ENCODE results near the gene KCNK10. TPM values are rescaled to one million over a fixed set of nuclear protein-coding genes. Genes with fewer than 3 reads are reported as not detected.
A peak's percentile ranks its signal among the peaks of the same experiment; 100 is the strongest.

Gene KCNK10
- total RNA-seq, 4 donors from 2014 or later: 0.17 TPM; not detected in 3

GRCh38 chr14:88194531-88194930 is 128.5 kb downstream of the KCNK10 start:
- H3K27ac ChIP-seq (replicated peaks in 1 of 4): no peak overlapping the region
- peaks cover 0 to 49% (median 2%) of the 10 kb centered on the region in 4 donors for H3K27me3 ChIP-seq
- H3K4me3 ChIP-seq: no peak overlapping the region
- WGBS: 48% methylated on average over 8 of the region's 8 CpGs
- peaks cover 0 to 3% (median 1%) of the 10 kb centered on the region in 4 donors for H3K4me1 ChIP-seq
- intact Hi-C loops (cut with DNase I): no loop called here
- no peaks in the 10 kb centered on the region for H3K36me3 ChIP-seq
- TF ChIP-seq POLR2AphosphoS5 (IDR thresholded peaks at IDR 0.05) (no peak), POLR2A (IDR thresholded peaks at IDR 0.05; ENCODE audit: low read depth) (no peak)
- H3K9me3 ChIP-seq: no peaks in the 10 kb centered on the region
- peak; percentile 60 for DNase-seq (ENCODE audit: extremely low spot score)

GRCh38 chr14:88191605-88192004 is 131.5 kb downstream of the KCNK10 start:
- Histone ChIP-seq H3K4me1 (peaks cover 0 to 13% (median 8%) of the 10 kb centered on the region in 4 donors), H3K27ac (replicated peaks in 1 of 4) (no peak overlapping the region), H3K27me3 (peaks cover 0 to 37% (median 2%) of the 10 kb centered on the region in 4 donors), H3K36me3 (no peaks in the 10 kb centered on the region), H3K9me3 (no peaks in the 10 kb centered on the region), H3K4me3 (no peak overlapping the region)
- intact Hi-C loops (cut with DNase I): no loop called here
- WGBS: 49% methylated on average over 2 of the region's 2 CpGs
- no peak for TF ChIP-seq POLR2A (IDR thresholded peaks at IDR 0.05; ENCODE audit: low read depth)
- no peak for TF ChIP-seq CTCF (IDR thresholded peaks at IDR 0.05)
- TF ChIP-seq EP300 (IDR thresholded peaks at IDR 0.05): no peak
- TF ChIP-seq POLR2AphosphoS5 (IDR thresholded peaks at IDR 0.05): no peak
- DNase-seq (ENCODE audit: extremely low spot score): no peak

GRCh38 chr14:88189417-88190191 is 133.5 kb downstream of the KCNK10 start:
- Histone ChIP-seq H3K27me3 (peaks cover 0 to 24% (median 2%) of the 10 kb centered on the region in 4 donors), H3K27ac (replicated peaks in 1 of 4) (no peak overlapping the region), H3K36me3 (no peaks in the 10 kb centered on the region), H3K4me3 (peak overlapping the region; percentile 8 to 40 (median 16)), H3K4me1 (peaks cover 0 to 13% (median 8%) of the 10 kb centered on the region in 4 donors), H3K9me3 (no peaks in the 10 kb centered on the region)
- WGBS: 39% methylated on average over 10 of the region's 10 CpGs
- peak; percentile 92 for DNase-seq (ENCODE audit: extremely low spot score)
- intact Hi-C loops (cut with DNase I): no loop called here
- TF ChIP-seq CTCF (IDR thresholded peaks at IDR 0.05): peak; percentile 35 to 55 (median 47)
- TF ChIP-seq POLR2A (IDR thresholded peaks at IDR 0.05; ENCODE audit: low read depth): no peak

- DNase-seq (ENCODE audit: extremely low spot score): peak; percentile 53
- Histone ChIP-seq H3K4me3 (peak overlapping the region; percentile 8 to 40 (median 16)), H3K27ac (replicated peaks in 1 of 4) (no peak overlapping the region), H3K9me3 (no peaks in the 10 kb centered on the region), H3K36me3 (no peaks in the 10 kb centered on the region), H3K4me1 (peaks cover 0 to 13% (median 8%) of the 10 kb centered on the region in 4 donors), H3K27me3 (peaks cover 0 to 19% (median 2%) of the 10 kb centered on the region in 4 donors)
- WGBS: 18% methylated on average over 13 of the region's 13 CpGs
- TF ChIP-seq POLR2AphosphoS5 (IDR thresholded peaks at IDR 0.05) (no peak), CTCF (IDR thresholded peaks at IDR 0.05) (no peak), EP300 (IDR thresholded peaks at IDR 0.05) (no peak), POLR2A (IDR thresholded peaks at IDR 0.05; ENCODE audit: low read depth) (no peak)
- intact Hi-C loops (cut with DNase I): no loop called here
Observed at GRCh38 chr14:88188745-88189416, 134.2 kb downstream of the KCNK10 start.

GRCh38 chr14:88185843-88186242 is 137.2 kb downstream of the KCNK10 start:
- intact Hi-C loops (cut with DNase I): no loop called here

More at GRCh38 chr14:88185843-88186242, 137.2 kb downstream of the KCNK10 start:
- no peaks in the 10 kb centered on the region for H3K27me3 ChIP-seq
- TF ChIP-seq POLR2A (IDR thresholded peaks at IDR 0.05; ENCODE audit: low read depth): no peak
- TF ChIP-seq CTCF (IDR thresholded peaks at IDR 0.05): no peak
- TF ChIP-seq POLR2AphosphoS5 (IDR thresholded peaks at IDR 0.05): no peak
- no peak for TF ChIP-seq EP300 (IDR thresholded peaks at IDR 0.05)
- H3K36me3 ChIP-seq: no peaks in the 10 kb centered on the region
- no peak for DNase-seq (ENCODE audit: extremely low spot score)
- no peak overlapping the region for H3K4me3 ChIP-seq
- no peaks in the 10 kb centered on the region for H3K9me3 ChIP-seq
- 92% methylated on average over 22 of the region's 22 CpGs for WGBS
- H3K4me1 ChIP-seq: peaks cover 0 to 13% (median 8%) of the 10 kb centered on the region in 4 donors
- H3K27ac ChIP-seq (replicated peaks in 1 of 4): no peak overlapping the region
